CD4-positive, alpha-beta T cell treated with Interferon gamma for 1 hour (primary cell): ENCODE results near the gene ORC2.
"Not testable (repeated sequence)": the region's sequence is repeated elsewhere in the genome, so short reads cannot be mapped to it uniquely, and the experiment has no call there.

Experiments used
- DNase-seq: peaks from one replicate; pipeline ENCODE4 v3.0.0-alpha.2; 2020

ORC2 gene

GRCh38 chr2:200963124-200963917 lies at the start of gene ORC2:
ORC2 (minus strand) TSS chr2:200963660; CDS start chr2:200958123, 5,537 bp downstream.
- peak; percentile 89 for DNase-seq

GRCh38 chr2:201008296-201008829 lies 44.9 kb upstream of the ORC2 start:
- no peak for DNase-seq

DNA sequence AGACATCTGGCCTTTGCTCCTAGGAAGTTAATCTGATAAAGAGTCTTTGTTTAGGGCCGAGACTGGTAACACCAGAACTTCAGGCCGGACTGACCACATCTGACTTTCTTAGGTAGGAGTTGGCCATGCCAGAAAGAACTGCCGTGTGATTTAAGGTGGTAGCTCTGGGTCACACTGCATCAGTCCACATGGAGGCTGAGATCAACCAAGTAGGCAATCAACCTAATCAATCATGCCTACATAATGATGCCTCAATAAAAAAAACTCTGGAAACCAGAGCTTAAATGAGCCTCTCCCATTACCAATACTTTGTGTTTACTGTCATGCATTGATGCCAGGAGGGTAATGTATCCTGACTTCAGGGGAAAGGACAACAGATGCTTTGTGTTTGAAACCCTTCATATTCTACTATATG lies 44.1 kb upstream of the ORC2 start:
- DNase-seq: no peak

DNA sequence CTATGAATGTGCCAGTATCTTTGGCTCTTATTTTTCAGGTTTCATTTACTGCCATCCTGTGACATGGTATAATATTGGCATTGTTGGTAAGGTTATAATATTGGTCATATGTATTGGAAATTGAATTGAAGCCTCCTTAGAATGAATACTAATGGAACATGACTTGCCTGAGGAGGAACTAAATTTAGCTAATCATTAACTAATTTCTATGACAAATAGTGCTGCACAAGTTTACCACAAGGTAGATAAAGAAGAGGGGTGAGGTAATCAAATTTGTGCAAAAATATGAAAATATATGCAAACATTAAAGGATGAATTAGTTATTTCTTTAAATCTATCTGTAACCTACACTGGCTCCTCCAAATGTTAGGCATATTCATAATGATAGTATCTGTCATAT lies 43.2 kb upstream of the ORC2 start:
- DNase-seq: no peak

DNA sequence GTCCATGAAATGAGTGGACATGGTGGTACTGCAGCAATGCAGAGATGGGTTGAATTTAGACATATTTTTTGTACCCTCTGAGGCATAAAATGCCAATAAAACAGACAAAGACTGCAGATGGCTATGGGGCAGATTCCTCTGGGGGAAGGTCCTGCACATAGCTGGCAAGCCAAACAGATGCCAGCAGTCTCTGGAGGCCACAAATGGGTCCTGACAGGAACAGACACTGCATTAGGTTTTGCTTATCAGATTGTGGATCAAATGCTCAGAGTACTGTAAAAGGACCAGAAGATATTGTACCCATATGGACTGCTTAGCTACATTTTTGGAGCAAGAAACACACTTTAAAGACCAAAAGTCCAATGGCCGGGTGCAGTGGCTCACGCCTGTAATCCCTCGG lies 40.9 kb upstream of the ORC2 start:
- DNase-seq: no peak

GRCh38 chr2:200993097-200993496 lies 29.6 kb upstream of the ORC2 start:
- DNase-seq: no peak

- no peak for DNase-seq
These were observed 23.7 kb upstream of the ORC2 start for GRCh38 chr2:200987137-200987536.

DNA sequence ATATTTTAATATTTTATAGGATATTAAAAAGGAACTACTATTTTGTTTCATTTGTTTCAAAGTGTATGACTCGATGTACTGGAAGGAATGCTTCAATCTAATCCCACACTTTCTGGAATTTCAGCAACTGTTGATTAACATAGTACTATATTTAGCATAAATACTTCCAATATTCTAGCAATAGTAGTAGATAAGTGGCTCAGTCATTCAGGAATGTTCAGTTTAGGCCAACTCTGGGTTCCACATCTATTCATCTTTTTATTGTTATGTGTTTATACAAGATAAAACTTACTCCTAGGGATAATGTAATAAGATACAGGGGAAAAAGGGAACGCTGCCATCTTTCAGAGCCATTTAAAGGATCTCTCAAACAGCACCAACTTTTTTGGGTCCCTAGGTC lies 22.3 kb upstream of the ORC2 start:
- no peak for DNase-seq

- no peak for DNase-seq
These were observed 13.2 kb upstream of the ORC2 start for GRCh38 chr2:200976710-200977109.

DNA sequence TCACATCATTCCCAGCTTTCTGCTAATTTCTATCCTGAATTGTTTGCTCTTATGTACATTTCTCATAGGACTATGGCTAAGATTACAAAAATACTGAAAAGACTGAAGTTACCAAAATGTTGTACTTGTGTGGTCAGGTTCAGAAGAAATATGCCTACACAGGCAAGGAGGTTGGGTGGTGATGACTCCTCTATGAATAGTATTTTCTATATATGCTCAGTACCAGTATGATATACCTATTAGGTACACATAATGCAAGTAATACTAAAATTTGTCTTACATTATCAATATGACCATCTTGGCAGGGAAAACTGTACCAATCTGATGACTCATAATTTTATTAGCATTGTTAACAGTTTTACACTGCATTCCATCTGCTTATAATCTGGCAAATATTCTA lies 12.2 kb upstream of the ORC2 start:
- DNase-seq: no peak

DNA sequence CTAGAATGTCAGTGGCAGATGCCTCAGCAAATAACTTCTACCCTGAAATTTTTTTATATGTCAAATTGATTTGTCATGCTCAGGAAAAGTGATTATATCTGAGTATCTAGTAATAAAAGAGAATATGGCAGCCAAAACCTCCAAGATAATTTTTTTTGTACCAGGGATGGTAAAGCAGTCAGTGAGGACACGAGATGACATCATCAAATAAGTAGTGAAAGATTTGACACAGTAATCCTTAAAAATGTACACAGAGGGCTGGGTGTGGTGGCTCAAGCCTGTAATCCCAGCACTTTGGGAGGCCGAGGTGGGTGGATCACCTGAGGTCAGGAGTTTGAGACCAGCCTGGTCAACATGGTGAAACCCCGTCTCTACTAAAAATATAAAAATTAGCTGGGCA lies 6.6 kb upstream of the ORC2 start:
- not testable (repeated sequence) for DNase-seq

DNA sequence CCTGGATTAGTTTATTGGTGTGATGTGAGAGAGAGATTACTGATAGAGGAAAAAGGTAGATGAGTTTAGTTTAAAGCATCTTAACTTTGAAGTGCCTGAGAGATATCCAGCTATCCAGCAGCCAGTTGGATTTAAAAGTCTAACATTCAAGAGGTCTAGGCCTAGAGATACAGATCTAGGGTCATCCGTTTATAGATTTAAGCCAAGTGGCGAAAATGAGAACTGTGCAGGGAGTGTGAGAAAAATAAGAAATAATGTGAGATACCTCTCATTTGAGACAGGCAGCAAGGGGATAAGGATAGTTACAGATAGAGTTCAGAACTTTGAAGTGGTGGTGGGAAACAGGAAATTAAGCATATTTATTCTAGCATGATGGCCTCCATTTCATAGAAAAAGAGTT lies 5.3 kb upstream of the ORC2 start:
- DNase-seq: no peak

DNA sequence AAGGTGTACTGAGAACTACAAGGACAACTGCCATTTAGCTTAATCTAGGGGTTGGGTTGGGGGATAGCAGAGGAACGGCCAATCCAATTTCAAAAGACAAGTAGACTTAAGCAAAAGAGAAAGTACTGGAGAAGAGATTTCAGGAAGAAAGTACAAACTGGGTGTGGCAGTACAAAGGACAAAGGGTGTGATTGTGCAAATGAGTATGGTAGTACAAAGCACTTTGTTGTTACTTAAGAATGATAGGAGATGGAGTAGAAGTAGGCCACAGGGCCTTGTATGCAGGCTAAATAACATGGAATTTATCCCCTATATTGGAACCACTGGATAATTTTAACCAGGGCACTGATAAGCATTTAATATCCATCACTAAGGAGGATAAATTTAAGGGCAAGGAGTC lies 4.7 kb upstream of the ORC2 start:
- no peak for DNase-seq

GRCh38 chr2:200966770-200967169 lies 3.3 kb upstream of the ORC2 start:
- DNase-seq: no peak

- DNase-seq: no peak
These were observed 1.0 kb upstream of the ORC2 start for GRCh38 chr2:200964498-200964897.

GRCh38 chr2:200963918-200964252 lies 425 bp upstream of the ORC2 start:
- not testable (repeated sequence) for DNase-seq

- DNase-seq: no peak
These were observed 693 bp downstream of the ORC2 start for GRCh38 chr2:200962811-200963123.

DNA sequence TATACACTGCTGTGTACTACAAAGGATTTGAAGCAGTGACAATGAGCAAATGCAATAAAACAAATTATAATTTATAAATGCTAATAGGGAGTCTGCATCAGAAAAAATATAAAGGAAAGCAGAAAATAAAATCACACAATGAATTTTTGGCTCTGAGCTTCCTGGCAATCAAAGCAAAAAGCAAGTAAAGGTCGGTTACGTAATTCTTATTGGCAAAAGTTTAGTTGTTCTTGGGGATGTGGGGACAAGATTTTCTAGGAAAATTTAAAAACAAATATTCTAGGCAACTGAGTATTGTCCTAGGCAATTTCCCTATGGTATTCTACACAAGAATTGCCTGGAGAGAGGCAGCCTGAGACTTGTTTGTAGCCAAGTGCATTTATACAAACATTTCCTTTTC lies 1.8 kb downstream of the ORC2 start:
- no peak for DNase-seq

DNA sequence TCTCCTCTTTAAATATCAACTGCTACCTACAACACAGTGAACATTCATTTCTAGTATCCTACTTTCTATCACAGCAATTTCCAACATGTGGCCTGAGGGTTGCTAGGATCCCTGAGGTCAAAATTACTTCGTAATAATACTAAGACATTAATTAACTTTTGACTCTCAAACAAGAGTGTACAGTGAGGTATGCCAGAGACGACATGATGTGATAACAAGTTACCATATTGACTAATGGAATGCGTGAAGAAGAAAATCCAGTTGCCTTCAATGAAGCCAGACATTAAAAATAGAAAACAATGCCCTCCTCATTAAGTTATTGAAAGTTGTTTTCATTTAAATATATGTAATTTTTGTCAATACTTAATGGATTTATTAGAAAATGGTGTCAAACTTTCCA lies 13.1 kb downstream of the ORC2 start:
- DNase-seq: no peak

DNA sequence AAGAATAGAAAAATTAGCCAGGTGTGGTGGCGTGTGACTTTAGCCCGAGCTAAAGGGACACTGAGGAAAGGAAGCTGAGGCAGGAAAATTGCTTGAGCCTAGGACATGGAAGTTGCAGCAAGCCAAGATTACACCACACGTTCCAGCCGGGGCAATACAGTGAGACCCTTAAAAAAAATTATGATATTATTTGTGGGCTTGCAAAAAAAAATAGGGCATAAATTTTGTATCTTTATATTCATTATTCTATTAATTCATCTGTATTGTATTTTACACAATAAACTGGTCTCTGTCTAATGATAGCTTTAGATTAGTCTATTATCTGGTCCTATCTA lies 18.1 kb downstream of the ORC2 start:
- no peak for DNase-seq

- DNase-seq: no peak
These were observed 18.7 kb downstream of the ORC2 start for GRCh38 chr2:200944467-200945394.

DNA sequence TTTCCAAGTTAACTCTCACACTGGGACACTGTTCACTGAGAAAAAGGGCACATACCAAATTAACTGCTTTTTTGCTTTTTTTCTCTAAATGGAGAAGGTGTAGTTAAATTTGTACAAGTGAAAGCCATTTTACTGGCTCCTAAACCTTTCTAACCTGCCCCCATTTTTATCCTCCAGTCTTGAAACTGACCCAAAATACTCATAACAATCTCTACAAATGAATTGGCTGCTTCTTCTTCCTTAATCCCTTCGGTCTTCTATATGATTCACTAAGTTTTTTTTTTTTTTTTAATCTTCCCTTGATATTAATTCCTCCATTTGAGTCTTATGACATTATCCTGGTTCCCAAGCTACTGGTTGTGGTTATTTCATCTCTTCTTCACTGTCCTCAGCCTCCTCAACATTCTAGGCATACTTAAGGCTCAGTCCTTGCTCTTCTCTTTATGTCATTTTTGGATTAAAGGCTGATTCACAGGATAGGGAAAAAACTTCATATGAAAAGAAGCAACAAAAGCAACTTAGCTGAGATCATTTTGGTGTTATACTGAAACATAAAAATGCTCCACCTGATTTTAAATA lies 19.8 kb downstream of the ORC2 start:
- DNase-seq: no peak

DNA sequence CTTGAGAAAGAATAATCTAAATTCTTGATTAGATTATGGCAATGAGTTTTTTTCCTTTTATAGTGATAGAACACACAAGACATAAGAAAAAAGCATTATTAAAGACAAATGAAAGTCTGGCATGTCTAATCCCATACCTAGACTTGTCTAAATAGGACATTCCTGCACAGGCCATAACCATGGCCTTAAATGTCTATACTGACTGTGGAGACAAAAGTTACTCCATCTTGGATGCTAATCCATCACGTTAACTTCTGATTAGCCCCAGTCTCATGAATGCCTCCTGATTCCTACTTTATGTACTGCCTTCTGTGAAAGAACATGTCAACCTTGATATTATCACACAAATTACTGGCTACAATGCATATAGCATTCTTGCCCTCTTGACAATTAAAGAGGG lies 23.6 kb downstream of the ORC2 start:
- DNase-seq: no peak
